NCI-H345 treated with DMSO at 0.1 percent for 48 hours (cell line): ENCODE data around the gene COL9A3.

Experiments used
- DNase-seq: peaks from one replicate; lab custom pipeline; 2025; ENCODE audit not compliant: unreplicated experiment; lab: John Stamatoyannopoulos, UW

Gene COL9A3

DNA sequence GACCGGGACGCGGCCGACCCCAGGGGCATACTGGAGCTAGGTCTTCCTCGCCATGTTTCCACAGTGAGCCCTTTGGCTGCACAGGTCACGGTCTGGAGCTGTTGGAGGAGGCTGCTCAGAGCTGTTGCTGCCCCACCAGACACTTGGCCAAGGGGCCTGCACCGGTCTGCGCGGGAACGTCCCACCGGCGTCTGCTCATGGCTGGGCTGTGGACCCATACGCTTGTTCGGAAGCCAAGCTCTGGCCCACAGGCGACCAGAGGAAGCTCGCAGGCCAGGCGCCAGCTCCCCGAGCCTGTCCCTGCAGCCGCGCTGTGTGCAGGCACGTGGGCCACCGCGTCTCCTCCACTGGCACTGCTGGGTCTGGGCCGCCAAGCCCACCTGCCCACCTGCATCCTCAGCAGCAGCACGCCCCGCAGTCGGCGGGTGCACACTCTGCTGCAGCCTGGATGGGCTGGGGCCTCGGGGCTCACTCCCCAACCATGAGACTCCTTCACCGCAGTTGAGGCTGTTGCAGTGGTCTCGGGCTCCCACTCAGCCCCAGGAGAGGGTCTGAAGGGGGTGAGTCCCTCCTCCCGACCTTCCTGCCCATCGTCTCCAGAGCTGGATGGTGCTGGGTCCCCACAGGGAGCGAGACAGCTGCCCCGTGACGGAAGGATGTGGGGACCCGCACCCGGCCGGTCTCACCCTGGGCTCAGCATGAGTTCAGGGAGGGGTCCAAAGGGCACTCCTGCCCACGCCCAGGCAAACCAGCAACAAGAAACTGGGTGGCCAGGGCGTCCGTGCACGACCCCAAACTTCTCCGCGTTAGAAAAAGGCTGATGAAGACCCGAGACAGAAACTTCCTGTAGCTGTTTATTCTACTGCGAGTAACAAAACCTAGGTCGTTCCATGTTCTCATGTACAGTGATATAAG is 60.3 kb downstream of the COL9A3 start:
- DNase-seq = no peak

DNA sequence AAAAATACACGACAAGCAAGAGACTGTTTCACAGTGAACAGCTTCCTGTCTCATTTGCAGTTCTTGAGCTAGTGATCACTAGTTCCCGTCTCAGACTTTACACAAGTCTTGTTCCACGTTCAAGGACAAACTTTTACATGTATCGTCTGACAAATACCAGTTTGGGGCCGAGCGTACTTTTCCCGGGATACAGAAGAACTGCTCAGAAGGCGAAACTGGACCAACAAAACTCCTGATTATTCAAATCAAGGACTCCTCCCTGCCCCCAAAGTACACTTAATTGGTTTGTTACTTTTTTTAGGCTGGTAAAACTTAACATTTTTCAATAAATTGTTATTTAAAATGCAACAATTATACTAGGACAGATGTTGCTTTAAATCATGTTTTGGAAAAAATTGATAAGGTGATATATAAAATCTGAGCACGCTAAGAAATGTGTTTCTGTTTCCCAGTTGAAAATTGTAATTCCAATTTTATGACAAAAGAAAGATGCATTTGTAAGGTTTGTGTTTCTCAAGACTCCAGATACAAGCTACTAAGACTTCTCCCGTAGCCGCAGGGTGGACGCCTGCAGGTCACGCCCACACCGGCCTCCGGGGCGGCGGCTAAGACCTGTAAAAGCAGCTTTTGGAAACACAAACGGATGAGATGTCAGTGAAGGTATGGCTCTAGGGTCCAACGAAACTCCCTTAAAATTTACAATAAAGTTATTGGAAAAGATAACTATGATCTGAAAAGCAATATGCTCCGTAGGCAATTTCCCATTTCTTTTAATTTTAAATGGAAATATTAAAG is 61.6 kb downstream of the COL9A3 start:
- no peak for DNase-seq

DNA sequence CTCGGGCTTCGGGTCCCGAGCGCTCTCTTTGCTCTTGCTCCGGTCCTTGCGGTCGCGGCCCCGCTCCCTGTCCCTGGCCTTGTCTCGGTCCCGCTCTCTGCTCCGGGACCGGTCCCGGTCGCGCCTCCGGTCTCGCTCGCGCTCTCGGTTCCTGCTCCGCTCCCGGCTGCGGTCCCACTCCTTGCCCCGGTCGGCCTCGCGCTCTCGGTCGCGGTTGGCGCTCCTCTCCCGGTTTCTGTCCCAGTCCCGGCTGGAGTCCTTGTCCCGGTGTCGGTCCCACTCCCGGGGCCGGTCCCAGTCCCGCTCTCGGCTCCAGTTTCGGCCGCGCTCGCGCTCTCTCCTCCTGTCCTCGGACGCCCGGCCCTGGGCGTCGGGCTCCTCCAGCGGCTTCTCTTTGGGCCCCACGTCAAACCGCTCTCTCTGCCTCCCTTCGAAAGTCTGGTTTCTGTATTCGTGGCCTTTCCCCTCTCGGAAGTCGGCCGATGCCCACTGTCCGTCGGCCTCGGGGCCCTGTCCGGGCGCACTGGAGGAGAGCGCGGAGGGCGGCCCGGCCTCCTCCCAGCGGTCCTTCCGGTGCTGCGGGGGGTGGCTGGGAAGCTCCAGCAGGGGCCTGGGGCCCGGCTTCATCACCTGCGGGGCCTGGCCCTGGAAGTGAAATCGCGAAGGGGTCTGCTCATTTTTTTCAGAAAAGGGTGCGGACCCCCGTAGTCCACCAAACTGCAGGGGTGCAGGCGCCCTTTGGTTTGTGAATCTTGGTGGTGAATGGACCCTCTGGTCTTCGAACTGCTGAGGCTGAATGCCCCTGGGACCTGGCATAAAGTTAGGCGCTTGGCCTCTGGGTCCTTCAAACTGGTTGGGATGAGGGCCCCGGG is 62.7 kb downstream of the COL9A3 start:
- no peak for DNase-seq

DNA sequence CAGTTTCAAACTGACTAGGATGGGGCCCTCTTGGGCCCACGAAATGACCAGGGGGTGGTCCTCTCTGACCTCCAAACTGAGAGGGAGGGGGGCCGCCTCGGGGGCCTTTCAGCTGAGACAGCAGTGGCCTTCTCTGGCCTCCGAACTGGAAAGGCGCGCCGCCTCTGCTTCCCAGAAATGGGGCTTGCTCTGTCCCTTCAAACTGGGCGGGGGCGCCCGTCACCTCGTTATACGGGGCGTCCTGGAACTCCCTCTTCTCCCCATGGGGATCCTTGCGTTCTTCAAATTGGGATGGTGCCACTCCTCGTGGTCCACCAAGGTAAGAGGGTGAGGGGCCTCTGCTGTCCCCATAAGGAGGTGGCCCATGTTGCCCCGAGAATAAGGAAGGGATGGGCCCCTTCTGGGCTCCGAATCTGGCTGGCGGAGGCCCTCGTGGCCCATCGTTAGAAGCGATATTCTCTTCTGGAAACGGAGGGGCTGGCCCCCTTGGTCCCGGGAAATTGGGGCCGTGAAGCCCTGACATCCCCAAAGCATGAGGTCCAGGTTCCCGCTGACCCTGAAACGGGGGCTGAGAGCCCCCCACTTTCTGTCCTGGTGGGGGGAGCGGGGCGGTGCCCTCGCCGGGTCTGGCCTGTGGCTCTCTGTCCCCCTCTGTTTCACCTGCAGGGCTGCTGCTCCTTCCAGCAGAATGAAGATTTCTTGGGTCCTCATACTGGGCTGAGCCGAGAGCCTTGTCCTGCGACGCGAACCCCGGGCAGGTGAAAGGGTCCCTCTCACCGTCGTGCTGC is 63.5 kb downstream of the COL9A3 start:
- no peak for DNase-seq

- no peak for DNase-seq
These were observed 64.2 kb downstream of the COL9A3 start for GRCh38 chr20:62880935-62881661.

DNA sequence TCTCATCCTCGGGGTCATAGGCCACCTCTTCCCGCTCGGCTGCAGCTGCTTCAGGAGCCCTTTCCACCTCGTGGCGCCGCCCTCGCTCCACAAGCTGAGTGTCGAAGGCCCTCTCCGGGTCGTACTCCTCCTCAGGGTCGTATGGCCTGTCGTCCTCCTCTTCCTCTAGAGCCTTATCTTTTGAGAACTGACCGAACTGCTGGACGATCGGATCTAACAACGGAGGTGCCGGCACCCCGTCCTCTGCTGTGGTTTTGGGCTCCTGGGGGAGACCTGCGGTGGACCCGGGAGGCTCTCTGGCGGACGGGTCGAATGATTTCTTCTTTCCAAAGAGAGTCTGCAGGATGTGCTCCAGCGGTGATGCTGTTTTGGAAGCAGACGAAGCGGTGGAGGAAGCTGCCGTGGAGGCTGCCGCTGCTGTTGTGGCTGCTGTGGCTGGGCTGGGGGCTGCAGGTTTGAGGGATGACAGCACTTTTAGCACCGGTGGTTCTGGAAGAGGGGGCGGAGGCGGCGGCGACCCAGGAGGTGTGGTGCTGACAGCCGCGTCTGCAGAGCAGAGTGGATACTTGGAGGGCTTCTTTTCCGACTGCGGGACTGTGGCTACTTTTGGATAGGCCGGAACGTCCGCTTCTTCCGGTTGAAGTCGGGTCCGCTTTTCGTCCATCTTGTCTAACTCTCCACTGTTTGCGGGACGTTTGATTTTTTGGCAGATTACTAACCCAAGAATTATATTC is 65.0 kb downstream of the COL9A3 start:
- no peak for DNase-seq

DNA sequence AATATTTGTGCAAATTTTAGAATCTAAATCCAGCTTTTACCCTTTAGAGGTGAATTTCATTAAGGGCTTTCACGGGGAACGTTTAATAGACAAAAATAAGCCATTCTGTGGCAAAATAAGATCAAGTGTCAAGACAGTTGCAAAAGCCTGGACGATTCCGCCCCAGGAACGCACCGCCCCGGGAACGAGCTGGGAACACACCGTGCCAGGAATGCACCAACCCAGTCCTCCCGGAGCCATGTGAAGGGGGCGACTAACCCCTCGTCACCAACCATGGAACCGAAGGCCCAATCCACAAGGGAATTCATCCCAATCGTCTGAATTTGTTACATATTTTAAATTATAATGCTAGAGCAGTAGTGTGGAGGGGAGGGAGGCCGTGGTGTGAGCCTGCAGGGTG is 65.6 kb downstream of the COL9A3 start:
- no peak for DNase-seq

DNA sequence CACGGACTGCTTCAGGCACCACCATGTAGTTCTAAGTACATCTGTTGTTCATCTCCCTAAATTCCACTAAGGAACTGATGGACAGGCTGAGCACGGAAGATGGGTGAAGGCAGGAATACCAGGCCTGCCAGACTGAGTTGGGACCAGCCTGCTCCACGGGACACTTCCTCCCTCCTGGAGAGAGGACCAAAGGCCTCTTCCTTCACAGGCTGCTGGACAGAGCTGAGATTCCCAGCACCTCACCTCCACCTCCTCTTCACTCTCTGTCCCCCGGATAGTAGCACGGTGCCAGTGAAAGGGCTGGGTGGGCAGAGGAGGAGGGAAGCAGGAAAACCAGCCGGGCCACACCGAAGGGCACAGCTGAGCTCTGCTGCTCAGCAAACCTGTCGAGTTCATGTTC is 67.7 kb downstream of the COL9A3 start:
- DNase-seq = no peak

GRCh38 chr20:62885046-62885895 is 68.4 kb downstream of the COL9A3 start:
- no peak for DNase-seq

GRCh38 chr20:62885896-62886708 is 69.3 kb downstream of the COL9A3 start:
- DNase-seq = no peak

DNA sequence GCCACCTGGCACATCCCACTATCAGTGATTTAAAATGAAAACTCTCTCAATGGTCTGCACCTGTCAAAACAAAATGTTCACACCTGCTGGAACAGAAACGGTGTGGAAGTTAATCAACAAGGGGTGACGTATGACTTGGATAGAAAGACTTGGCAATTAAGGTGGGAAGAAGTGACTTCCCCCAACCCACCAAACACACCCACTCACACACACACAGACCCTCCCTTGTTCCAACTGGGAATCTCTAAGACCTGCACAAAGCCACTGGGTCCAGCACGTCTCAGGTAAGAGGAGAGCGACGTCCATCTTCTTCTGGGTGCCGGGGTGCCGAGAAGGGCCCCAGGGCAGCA is 69.8 kb downstream of the COL9A3 start:
- DNase-seq = peak; percentile 70

- peak; percentile 77 for DNase-seq
These were observed 70.5 kb downstream of the COL9A3 start for GRCh38 chr20:62887152-62887859.

DNA sequence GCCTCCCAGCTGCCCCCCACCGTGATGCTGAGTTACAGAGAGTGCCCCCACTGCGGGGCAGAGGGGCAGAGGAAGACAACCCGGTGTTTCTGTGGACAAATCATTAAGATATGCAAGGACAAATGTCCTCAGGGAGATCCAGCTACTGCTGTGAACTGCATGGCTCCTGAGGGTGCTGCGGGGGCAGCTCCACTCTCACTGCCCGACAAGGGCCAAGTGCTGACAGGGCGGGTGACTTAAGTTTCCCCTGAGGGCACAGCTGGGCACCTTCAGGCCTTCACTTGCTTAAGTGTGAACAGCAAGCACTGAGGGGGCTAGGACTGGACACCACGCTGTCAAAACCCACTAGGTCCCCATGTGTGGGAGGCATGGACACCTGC is 71.0 kb downstream of the COL9A3 start:
- no peak for DNase-seq

- DNase-seq = no peak
These were observed 71.6 kb downstream of the COL9A3 start for GRCh38 chr20:62888406-62888805.

DNA sequence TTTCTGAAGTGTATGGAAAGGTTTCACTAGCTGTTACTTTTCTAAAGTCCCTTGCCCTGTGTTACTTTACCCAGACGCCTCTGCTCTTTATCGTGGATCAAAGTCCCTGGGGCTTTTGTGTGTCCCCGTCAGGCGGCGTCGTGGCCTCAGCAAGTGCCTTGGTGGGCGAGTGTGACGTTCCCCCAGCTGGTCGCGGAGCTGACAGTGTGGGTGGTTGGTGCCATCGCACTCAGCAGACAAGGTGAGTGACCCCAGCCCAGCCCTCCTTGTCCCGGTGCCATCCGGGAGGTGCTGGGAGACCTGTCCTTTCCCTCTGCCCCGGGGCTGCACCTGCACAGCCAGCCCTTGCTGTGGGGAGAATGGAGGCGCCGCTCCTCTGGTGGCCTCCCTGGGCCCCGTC is 72.1 kb downstream of the COL9A3 start:
- no peak for DNase-seq

DNA sequence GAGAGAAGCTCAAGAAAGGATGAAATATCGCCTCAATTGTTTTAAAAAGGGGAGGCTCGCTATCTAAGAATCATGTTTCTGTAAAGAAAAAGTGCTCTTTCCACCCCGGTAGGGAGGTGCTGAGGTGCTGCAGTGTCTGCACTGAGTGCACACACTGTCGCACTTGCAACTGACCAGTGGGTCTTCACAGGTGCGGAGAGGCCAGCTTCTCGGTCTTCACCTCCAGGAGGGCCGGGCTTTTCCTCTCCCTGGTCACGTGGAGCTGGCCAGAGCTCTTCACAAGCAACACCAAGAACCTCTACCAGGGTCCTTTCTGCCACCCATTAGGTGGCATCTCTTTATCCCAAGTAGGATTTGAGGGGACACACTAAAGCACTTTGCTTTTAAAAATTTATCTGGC is 72.6 kb downstream of the COL9A3 start:
- DNase-seq = no peak

DNA sequence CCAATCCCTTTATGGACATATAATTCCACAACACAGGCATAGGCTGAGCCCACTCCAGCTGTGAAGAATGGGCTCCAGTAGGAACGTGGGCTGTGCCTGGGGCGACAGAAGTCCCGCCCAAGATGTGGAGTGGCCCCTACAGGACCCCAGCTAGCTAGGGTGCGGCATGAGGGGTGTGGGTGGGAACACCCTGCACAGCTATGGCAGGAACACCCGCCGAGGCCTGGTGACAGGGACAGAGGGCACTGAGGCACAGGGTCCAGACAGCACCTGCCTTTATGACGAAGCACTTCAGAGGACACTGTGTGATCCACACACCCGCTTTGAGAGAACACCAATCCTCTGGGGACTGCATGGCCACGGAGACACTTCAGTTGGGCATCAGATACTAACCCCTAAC is 73.0 kb downstream of the COL9A3 start:
- DNase-seq = no peak
